Fibroblast of lung (primary cell): ENCODE measurements around the gene MBD4.

Experiments
- CTCF ChIP-seq, 2 donors: IDR thresholded peaks in 1 of 2; conservative IDR thresholded peaks in 1 of 2; 1 replicate in 1 of 2; 2 replicates in 1 of 2; pipeline ENCODE4 v1.5.1; 2011 to 2012; ENCODE audit warnings: low read length in 2 of 2, control low read depth in 1 of 2, inconsistent platforms in 1 of 2, low read depth in 1 of 2, mild to moderate bottlenecking in 1 of 2
- EZH2 ChIP-seq: IDR thresholded peaks from 2 replicates; pipeline ENCODE4 v1.5.1; 2012; ENCODE audit warnings: low read length, control low read depth, mild to moderate bottlenecking; ENCODE audit errors: missing control alignments

GRCh38 chr3:129473769-129474152, 34.0 kb upstream of the MBD4 start:
- TF ChIP-seq CTCF (conservative IDR thresholded peaks at IDR 0.05 in 1 of 2, IDR thresholded peaks at IDR 0.05 in 1 of 2; ENCODE audit: low read depth in 1 of 2, low read length in 2 of 2): no peak
- TF ChIP-seq EZH2: no peak
